ENCODE results near the gene NECAB2.

The NECAB2 gene

DNA sequence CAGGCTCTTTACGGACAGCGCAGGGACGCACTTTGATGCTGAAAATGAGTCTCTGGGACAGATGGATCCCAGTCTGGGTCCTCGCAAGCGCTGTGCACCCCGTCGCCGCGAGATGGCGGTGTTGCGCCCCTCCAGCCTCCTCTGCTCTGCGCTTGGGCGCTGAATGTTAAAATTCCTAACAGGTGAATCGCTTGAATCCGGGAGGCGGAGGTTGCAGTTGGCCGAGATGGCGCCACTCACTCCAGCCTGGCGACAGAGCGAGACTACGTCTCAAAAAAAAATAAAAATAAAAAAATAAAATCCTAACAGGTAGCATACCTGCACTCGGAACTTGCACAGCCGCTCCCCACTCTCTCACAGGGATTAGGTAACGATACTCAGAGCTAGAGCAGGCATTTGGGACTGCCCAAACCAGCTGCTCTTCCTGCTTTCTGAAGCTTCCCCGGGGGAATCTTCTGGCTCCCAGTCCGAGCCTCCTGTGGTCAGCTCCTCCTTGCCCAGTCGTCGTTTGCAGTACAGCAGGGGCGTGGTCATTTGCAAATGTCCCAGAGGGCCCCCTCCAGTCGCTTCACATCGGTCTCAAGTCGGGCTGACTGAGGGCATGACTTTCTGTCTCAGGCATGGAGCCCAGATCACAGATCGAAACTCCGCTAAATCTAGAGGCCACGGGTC, 41.2 kb upstream of the NECAB2 start:
- peak; percentile 82 for DNase-seq (ENCODE audit: low spot score)
- TF ChIP-seq, protein P1, sequence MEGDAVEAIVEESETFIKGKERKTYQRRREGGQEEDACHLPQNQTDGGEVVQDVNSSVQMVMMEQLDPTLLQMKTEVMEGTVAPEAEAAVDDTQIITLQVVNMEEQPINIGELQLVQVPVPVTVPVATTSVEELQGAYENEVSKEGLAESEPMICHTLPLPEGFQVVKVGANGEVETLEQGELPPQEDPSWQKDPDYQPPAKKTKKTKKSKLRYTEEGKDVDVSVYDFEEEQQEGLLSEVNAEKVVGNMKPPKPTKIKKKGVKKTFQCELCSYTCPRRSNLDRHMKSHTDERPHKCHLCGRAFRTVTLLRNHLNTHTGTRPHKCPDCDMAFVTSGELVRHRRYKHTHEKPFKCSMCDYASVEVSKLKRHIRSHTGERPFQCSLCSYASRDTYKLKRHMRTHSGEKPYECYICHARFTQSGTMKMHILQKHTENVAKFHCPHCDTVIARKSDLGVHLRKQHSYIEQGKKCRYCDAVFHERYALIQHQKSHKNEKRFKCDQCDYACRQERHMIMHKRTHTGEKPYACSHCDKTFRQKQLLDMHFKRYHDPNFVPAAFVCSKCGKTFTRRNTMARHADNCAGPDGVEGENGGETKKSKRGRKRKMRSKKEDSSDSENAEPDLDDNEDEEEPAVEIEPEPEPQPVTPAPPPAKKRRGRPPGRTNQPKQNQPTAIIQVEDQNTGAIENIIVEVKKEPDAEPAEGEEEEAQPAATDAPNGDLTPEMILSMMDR (IDR thresholded peaks at IDR 0.05; ENCODE audit: extremely low read depth, missing control alignments), result peak; percentile 98

DNA sequence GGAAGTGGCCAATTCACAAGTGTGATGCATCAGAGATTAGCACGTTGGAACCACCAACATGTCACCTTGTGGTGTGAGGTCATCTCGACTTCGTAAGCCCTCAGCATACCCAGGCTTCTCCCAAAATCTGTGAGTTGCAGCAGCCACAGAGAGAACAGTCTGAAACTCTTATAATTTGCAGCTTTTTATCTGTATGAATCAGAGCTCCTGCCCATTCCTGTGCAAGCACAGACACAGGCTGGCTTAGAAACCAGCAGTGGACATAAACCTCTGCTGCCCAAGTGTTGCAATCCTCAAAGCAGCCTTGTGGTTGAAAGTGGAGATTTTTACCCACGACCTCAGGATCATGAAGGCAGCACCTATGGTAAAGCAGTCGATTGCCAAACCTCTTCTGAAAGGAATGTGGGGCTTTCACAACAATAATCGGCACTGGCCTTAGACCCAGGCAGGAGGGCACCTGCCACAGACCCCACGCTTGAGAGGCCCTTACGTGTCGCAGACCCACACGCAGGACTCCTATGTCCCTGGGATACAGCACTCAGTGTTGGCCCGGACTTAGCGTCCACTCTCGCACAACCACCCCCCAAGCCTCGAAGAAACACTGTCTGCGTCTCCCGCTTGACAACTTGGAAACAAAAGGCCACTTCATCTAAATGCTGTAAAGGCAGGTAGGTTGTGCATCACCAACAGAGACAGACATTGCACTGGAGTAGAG, 39.5 kb upstream of the NECAB2 start:
- no peak for DNase-seq (ENCODE audit: low spot score)
- TF ChIP-seq, protein P1 (IDR thresholded peaks at IDR 0.05; ENCODE audit: extremely low read depth, missing control alignments), result no peak

DNA sequence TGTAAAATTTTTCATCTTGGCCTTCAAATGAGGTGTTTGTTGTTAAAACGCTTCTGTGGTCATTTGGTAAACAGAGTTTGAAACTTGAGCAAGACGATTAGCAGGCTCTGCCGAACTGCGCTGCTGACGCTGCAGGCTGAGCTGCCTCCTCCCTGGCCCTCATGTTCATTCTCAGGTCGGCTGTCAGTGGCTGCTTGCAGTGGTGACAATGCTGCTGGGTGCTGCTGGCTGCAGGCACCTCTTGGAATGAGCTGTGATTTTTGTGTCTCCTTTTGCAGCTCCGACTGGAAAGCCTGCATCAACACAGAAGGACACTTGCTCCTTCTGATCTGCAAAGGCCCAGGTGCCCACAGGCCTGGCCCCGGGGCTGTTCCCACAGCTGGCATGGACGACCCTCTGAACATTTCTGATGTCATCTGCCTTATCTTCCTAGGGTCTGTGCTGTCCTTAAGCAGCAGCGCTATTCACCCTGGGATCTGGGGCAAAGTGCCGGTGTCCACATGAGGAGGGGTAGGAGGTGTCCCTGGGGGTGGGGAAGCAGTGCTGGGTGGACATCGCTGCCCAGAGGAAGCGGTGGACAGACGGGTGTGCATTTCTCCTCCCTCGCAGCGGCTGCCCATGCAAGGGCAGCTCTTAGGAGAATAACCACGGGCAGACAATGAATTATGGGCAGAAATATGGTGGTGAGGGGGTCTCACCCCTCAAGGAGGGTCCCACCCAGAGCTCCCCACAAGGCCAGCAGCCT, 38.1 kb upstream of the NECAB2 start:
- DNase-seq (ENCODE audit: low spot score), result no peak
- TF ChIP-seq, protein P1 (IDR thresholded peaks at IDR 0.05; ENCODE audit: extremely low read depth, missing control alignments), result no peak

DNA sequence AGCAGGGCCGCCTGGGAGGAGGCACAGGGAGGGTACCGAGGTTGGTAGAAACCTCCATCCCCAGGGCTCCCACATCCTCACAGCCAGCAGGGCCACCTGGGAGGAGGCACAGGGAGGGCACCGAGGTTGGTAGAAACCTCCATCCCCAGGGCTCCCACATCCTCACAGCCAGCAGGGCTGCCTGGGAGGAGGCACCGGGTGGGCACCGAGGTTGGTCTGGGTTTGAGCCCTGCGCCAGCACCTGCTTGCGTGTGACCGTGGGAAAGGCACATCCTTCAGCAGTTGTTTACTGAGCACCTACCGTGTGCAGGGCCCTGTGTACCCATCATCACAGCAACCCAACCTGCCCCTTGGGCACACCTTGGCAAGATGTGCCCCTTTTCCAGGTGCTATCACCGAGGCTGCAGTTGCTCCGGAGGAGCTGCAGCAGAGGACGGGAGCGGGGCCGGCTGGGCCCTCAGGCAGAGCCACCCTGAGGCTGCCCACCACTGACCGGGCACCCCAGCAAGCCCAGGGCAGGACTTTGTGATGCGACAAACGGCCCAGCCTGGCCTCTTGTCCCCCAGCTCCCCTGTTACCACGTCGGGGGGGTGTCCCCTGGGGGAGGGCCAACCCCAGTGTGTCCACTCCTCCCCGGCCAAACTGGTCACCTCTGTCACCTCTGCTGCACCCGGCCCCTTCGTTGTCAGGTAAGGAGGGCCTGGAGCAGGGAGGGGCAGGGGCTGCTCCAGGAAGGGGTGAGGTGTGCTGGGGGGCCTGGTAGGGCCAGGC, 37.1 kb upstream of the NECAB2 start:
- TF ChIP-seq, protein P1 (IDR thresholded peaks at IDR 0.05; ENCODE audit: extremely low read depth, missing control alignments), result no peak

DNA sequence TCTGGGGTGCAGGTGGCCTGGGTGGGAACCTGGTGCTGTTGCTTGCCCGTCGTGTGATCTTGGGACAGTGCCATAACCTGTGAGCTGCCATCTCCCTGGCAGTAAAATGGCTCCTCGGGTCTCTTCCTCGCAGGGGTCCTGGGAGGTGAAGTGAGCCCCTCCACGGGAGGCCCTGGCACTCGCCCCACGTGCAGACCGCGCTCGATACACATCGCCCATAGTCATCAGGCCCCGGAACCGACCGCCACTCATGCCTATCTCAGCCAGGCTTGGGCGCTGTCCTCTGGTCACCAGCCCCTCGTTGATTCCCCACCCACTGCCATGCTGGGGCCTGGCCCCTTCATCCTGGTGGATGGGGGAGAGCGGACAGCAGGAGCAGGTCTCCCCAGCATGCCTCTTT, 36.5 kb upstream of the NECAB2 start:
- DNase-seq (ENCODE audit: low spot score), result no peak
- TF ChIP-seq, protein P1 (IDR thresholded peaks at IDR 0.05; ENCODE audit: extremely low read depth, missing control alignments), result no peak

More for the DNA sequence above, 37.1 kb upstream of the NECAB2 start:
- no peak for DNase-seq (ENCODE audit: low spot score)

DNA sequence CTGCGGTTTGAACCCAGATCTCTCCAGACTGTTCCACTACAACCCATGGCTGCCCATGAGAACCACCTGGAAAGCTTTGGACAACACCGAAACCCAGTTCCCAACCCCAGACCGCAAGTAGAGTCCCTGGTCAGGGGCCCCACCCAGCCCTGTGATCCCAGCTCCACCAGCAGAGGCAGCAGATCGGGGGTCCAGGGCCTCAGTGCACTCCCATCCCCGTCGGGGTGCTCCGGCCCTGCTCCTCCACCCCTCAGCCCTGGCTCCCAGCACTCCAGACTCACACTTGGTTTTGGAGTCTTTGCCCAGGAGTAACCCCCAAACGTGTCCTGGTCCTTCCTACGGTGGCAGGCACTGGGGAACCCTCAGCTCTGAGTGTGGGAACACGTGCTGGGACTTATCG, 35.7 kb upstream of the NECAB2 start:
- no peak for DNase-seq (ENCODE audit: low spot score)
- TF ChIP-seq, protein P1 (IDR thresholded peaks at IDR 0.05; ENCODE audit: extremely low read depth, missing control alignments), result no peak
